GM12864 (cell line): ENCODE data around the gene LZTS2.

Experiments
- DNase-seq: peaks from one replicate; pipeline ENCODE4 v3.0.0-alpha.2; 2011; ENCODE audit warnings: low read depth
- H3K4me3 ChIP-seq: 2 replicates; pipeline ENCODE4 v1.5.1; 2011; ENCODE audit warnings: mild to moderate bottlenecking, low read depth, low read length, control low read depth
- CTCF ChIP-seq: IDR thresholded peaks from 2 replicates; pipeline ENCODE4 v1.5.1; 2011; ENCODE audit warnings: low read depth, mild to moderate bottlenecking, moderate library complexity, low read length, control low read depth, inconsistent platforms; ENCODE audit errors: missing control alignments

Gene LZTS2

GRCh38 chr10:100979791-100980272 is 19.8 kb upstream of the LZTS2 start:
- H3K4me3 ChIP-seq = no peak overlapping the region
- DNase-seq = no peak
- TF ChIP-seq CTCF = no peak

- DNase-seq = no peak
- TF ChIP-seq CTCF = no peak
- H3K4me3 ChIP-seq = no peak overlapping the region
Measured at GRCh38 chr10:100980311-100980710, 19.3 kb upstream of the LZTS2 start.

- no peak overlapping the region for H3K4me3 ChIP-seq
- no peak for DNase-seq
- no peak for TF ChIP-seq CTCF
Measured at GRCh38 chr10:100980711-100981110, 18.9 kb upstream of the LZTS2 start.

GRCh38 chr10:100981178-100981772 is 18.3 kb upstream of the LZTS2 start:
- TF ChIP-seq CTCF = no peak
- DNase-seq = no peak
- no peak overlapping the region for H3K4me3 ChIP-seq

GRCh38 chr10:100982916-100983830 is 16.4 kb upstream of the LZTS2 start:
- no peak for DNase-seq
- TF ChIP-seq CTCF = no peak
- no peak overlapping the region for H3K4me3 ChIP-seq

GRCh38 chr10:100983868-100984671 is 15.5 kb upstream of the LZTS2 start:
- H3K4me3 ChIP-seq = no peak overlapping the region
- no peak for DNase-seq
- no peak for TF ChIP-seq CTCF
